Smooth muscle cell (in vitro differentiated cells): ENCODE measurements around the gene GABRB1. TPM values are rescaled to one million over a fixed set of nuclear protein-coding genes. Genes with fewer than 3 reads are reported as not detected.

Experiments used
- DNase-seq: peaks from one replicate; lab custom pipeline; 2025; ENCODE audit not compliant: unreplicated experiment; lab: John Stamatoyannopoulos, UW
- H2AFZ ChIP-seq: fragments of 200-600 bp; sonication (generic); 2 replicates; pipeline ENCODE4 v1.6.0; 2016; ENCODE audit warnings: antibody characterized with exemption, low read depth, mild to moderate bottlenecking
- H3F3A ChIP-seq: fragments of 200-600 bp; sonication (generic); 2 replicates; pipeline ENCODE4 v1.6.0; 2017; ENCODE audit warnings: antibody characterized with exemption, low read depth
- H3K27ac ChIP-seq: fragments of 200-600 bp; sonication (generic); 2 replicates; pipeline ENCODE4 v1.5.1; 2016; ENCODE audit warnings: low read depth, mild to moderate bottlenecking
- H3K27me3 ChIP-seq: fragments of 200-600 bp; sonication (generic); 2 replicates; pipeline ENCODE4 v1.6.1; 2016; ENCODE audit warnings: low read depth, mild to moderate bottlenecking
- H3K36me3 ChIP-seq: fragments of 200-600 bp; sonication (generic); 2 replicates; pipeline ENCODE4 v1.5.1; 2016; ENCODE audit warnings: low read depth
- H3K4me1 ChIP-seq: fragments of 200-600 bp; sonication (generic); 2 replicates; pipeline ENCODE4 v1.5.1; 2016; ENCODE audit warnings: low read depth
- H3K4me2 ChIP-seq: fragments of 200-600 bp; sonication (generic); 2 replicates; pipeline ENCODE4 v1.6.0; 2016; ENCODE audit warnings: mild to moderate bottlenecking
- H3K4me3 ChIP-seq: fragments of 200-600 bp; sonication (generic); 2 replicates; pipeline ENCODE4 v1.5.1; 2016; ENCODE audit warnings: mild to moderate bottlenecking
- H3K79me2 ChIP-seq: fragments of 200-600 bp; sonication (generic); 2 replicates; pipeline ENCODE4 v1.6.0; 2016; ENCODE audit warnings: low read depth, mild to moderate bottlenecking
- H3K9ac ChIP-seq: fragments of 200-600 bp; sonication (generic); 2 replicates; pipeline ENCODE4 v1.6.0; 2016; ENCODE audit warnings: low read depth
- H3K9me3 ChIP-seq: fragments of 200-600 bp; sonication (generic); replicated peaks from 2 replicates; pipeline ENCODE4 v1.5.1; 2016; ENCODE audit warnings: low read depth
- H4K20me1 ChIP-seq: fragments of 200-600 bp; sonication (generic); 2 replicates; pipeline ENCODE4 v1.6.0; 2016; ENCODE audit warnings: low read depth
- WGBS: methylation state at CpG from one replicate; pipeline ENCODE4 v1.1.7; 2016; ENCODE audit warnings: low lambda C conversion rate; 5-methylcytosine and 5-hydroxymethylcytosine counted together
- polyA plus RNA-seq: library from polyadenylated mRNA; unstranded; fragments of >200 nt; fragmentation: Nextera tagmentation; extraction: Ambion mirVana; gene quantifications from 2 replicates; pipeline ENCODE4 v1.2.1, GENCODE V29; 2016
- total RNA-seq: library from RNA; depleted of rRNA; stranded (reverse); fragments of >200 nt; gene quantifications from 2 replicates; pipeline ENCODE4 v1.2.3, GENCODE V29; 2014
- TF ChIP-seq, protein P1 (sequence below): fragments of 200-600 bp; sonication (generic); IDR thresholded peaks from 2 replicates; pipeline ENCODE4 v1.5.1; 2017; ENCODE audit warnings: borderline replicate concordance, mild to moderate bottlenecking, antibody characterized with exemption; ENCODE audit not compliant: insufficient read depth, poor library complexity, severe bottlenecking

GABRB1 gene
- total and polyA plus RNA-seq, 2 experiments from 2014 or later: 0.22 TPM; not detected in 1

GRCh38 chr4:47049347-47049746, 18.0 kb downstream of the GABRB1 start:
- 68% methylated on average over 3 of the region's 3 CpGs for WGBS
- TF ChIP-seq, protein P1, sequence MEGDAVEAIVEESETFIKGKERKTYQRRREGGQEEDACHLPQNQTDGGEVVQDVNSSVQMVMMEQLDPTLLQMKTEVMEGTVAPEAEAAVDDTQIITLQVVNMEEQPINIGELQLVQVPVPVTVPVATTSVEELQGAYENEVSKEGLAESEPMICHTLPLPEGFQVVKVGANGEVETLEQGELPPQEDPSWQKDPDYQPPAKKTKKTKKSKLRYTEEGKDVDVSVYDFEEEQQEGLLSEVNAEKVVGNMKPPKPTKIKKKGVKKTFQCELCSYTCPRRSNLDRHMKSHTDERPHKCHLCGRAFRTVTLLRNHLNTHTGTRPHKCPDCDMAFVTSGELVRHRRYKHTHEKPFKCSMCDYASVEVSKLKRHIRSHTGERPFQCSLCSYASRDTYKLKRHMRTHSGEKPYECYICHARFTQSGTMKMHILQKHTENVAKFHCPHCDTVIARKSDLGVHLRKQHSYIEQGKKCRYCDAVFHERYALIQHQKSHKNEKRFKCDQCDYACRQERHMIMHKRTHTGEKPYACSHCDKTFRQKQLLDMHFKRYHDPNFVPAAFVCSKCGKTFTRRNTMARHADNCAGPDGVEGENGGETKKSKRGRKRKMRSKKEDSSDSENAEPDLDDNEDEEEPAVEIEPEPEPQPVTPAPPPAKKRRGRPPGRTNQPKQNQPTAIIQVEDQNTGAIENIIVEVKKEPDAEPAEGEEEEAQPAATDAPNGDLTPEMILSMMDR: no peak
- Histone ChIP-seq H4K20me1 (no peaks in the 10 kb centered on the region), H3K4me2 (no peak overlapping the region), H3F3A (no peaks in the 10 kb centered on the region), H3K27me3 (no peaks in the 10 kb centered on the region), H3K9ac (no peak overlapping the region), H3K27ac (no peak overlapping the region), H3K9me3 (no peaks in the 10 kb centered on the region), H3K4me1 (no peaks in the 10 kb centered on the region), H3K79me2 (no peaks in the 10 kb centered on the region), H3K36me3 (no peaks in the 10 kb centered on the region), H2AFZ (no peak overlapping the region), H3K4me3 (no peak overlapping the region)
- no peak for DNase-seq

DNA sequence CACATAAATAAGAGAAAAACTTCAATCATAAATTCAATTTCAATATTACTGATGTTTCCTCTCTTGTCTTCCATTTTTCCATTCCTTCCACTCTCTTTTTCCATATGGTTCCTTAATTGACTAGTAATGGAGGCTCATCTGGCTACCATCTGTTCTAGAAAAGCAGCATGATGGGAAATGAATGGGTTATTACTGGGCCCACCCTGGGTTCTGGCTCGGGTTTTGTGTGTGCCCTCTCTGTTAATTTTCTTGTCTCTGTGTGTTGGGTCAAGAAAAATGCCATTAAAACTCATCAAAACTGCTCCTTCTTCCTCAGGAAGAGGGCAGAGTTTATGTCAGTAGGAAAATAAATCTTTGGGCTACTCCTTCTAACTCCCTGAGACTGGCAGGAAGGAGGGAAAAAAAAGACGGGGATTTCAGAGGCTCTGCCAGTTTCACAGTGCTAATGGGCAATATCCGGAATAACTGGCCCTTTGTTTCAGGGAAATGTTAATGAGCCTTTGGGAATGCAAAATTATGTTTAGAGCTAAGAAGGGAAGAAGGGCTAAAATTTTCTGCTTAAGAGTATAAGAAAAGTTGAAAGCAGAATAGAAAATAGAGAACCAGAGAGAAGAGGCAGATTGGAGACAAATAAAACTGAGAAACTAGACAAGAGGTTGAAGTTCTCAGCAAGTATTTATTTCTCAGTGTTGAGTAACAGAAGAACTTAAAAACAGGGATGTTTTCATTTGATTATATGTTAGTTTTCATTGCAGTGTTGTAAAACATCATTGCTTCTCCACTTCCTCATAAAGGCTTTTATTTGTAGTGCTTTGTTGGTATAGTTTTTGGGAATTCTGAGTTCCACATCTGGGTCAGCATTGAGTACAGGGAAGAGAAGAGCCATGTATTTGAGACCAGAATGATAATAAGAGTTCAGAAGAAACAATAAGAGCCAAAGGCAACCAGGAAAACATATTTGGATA, 19.7 kb downstream of the GABRB1 start:
- no peak overlapping the region for H2AFZ ChIP-seq
- H3K9ac ChIP-seq: no peak overlapping the region
- TF ChIP-seq, protein P1: no peak
- H3K79me2 ChIP-seq: no peaks in the 10 kb centered on the region
- H3F3A ChIP-seq: no peaks in the 10 kb centered on the region
- H4K20me1 ChIP-seq: no peaks in the 10 kb centered on the region
- DNase-seq: no peak
- no peak overlapping the region for H3K4me3 ChIP-seq
- H3K27ac ChIP-seq: no peak overlapping the region
- no peaks in the 10 kb centered on the region for H3K9me3 ChIP-seq
- no peaks in the 10 kb centered on the region for H3K27me3 ChIP-seq
- H3K36me3 ChIP-seq: no peaks in the 10 kb centered on the region
- H3K4me1 ChIP-seq: no peaks in the 10 kb centered on the region
- 50% methylated on average over 3 of the region's 3 CpGs for WGBS
- no peak overlapping the region for H3K4me2 ChIP-seq

GRCh38 chr4:47053485-47053884, 22.1 kb downstream of the GABRB1 start:
- H2AFZ ChIP-seq: no peak overlapping the region
- no peak overlapping the region for H3K4me2 ChIP-seq
- H3K79me2 ChIP-seq: no peaks in the 10 kb centered on the region
- H3K27me3 ChIP-seq: no peaks in the 10 kb centered on the region
- no peaks in the 10 kb centered on the region for H4K20me1 ChIP-seq
- H3K36me3 ChIP-seq: no peaks in the 10 kb centered on the region
- DNase-seq: no peak
- TF ChIP-seq, protein P1: no peak
- H3K9me3 ChIP-seq: no peaks in the 10 kb centered on the region
- H3K9ac ChIP-seq: no peak overlapping the region
- no peaks in the 10 kb centered on the region for H3K4me1 ChIP-seq
- 93% methylated on average over 2 of the region's 2 CpGs for WGBS
- H3K27ac ChIP-seq: no peak overlapping the region
- H3K4me3 ChIP-seq: no peak overlapping the region
- H3F3A ChIP-seq: no peaks in the 10 kb centered on the region
